Activated T-cell treated with anti-CD3 and anti-CD28 coated beads, Interleukin-2, amount 50 U/mL, for 24 hours (primary cell): Measurements from ENCODE around the gene HOXB5.

Source experiments
- DNase-seq: peaks from one replicate; pipeline ENCODE4 v3.0.0-alpha.2; 2020
- H3K27ac Mint-ChIP-seq: 2 replicates; pipeline ENCODE4 v1.8.0; 2020; ENCODE audit warnings: mild to moderate bottlenecking, mixed read lengths
- H3K27me3 Mint-ChIP-seq: 2 replicates; pipeline ENCODE4 v1.8.0; 2020; ENCODE audit warnings: mixed read lengths
- H3K36me3 Mint-ChIP-seq: 2 replicates; pipeline ENCODE4 v1.8.0; 2020; ENCODE audit warnings: low read depth, mixed read lengths
- H3K4me1 Mint-ChIP-seq: 2 replicates; pipeline ENCODE4 v1.8.0; 2020; ENCODE audit warnings: low read depth, mixed read lengths
- H3K4me3 Mint-ChIP-seq: 2 replicates; pipeline ENCODE4 v1.8.0; 2020; ENCODE audit warnings: mild to moderate bottlenecking, moderate library complexity, mixed read lengths
- H3K9me3 Mint-ChIP-seq: 2 replicates; pipeline ENCODE4 v1.8.0; 2020; ENCODE audit warnings: mixed read lengths

HOXB5 gene

DNA sequence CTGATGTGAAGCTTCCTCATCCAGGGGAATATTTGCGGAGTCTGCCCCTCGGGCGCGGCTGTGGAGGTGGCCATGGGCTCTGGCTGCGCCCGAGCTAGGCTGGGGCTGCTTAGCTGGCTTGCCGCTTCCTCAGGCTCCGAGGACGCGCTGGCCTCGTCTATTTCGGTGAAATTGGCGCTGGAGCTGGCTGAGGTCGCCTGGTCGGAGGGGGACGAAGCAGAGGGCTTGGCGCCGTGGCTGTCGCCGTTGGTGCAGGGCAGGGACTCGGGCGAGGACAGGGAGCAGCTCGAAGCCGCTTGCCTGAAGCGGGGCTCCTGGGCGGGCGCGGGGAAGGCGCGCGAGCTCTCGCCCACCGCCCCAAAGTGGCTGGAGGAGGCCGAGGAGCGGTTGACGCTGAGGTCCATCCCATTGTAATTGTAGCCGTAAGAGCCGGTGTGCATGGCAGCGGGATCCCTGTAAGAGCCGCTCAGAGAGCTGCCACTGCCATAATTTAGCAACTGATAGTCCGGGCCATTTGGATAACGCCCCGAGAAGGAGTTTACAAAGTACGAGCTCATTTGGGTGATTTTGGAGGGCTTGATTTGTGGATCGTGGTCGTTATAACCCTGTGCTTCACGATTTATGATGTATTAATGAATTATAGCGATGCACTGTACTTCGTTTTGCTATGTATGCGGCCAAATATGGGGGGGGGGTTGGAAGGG is at the start of gene HOXB5:
Gene HOXB5, minus strand, starts transcription at position 654 of the 704 bp plus-strand sequence. Its CDS starts 97 bp downstream, at position 557.
- H3K27ac Mint-ChIP-seq = no peak within 1 kb of the TSS
- H3K36me3 Mint-ChIP-seq = no peaks in the 10 kb centered on the region
- peaks cover 52% of the 10 kb centered on the region for H3K4me1 Mint-ChIP-seq
- H3K4me3 Mint-ChIP-seq = peak within 1 kb of the TSS; percentile 77
- DNase-seq = peak; percentile 55
- peaks cover 98% of the 10 kb centered on the region for H3K27me3 Mint-ChIP-seq
- H3K9me3 Mint-ChIP-seq = no peaks in the 10 kb centered on the region

DNA sequence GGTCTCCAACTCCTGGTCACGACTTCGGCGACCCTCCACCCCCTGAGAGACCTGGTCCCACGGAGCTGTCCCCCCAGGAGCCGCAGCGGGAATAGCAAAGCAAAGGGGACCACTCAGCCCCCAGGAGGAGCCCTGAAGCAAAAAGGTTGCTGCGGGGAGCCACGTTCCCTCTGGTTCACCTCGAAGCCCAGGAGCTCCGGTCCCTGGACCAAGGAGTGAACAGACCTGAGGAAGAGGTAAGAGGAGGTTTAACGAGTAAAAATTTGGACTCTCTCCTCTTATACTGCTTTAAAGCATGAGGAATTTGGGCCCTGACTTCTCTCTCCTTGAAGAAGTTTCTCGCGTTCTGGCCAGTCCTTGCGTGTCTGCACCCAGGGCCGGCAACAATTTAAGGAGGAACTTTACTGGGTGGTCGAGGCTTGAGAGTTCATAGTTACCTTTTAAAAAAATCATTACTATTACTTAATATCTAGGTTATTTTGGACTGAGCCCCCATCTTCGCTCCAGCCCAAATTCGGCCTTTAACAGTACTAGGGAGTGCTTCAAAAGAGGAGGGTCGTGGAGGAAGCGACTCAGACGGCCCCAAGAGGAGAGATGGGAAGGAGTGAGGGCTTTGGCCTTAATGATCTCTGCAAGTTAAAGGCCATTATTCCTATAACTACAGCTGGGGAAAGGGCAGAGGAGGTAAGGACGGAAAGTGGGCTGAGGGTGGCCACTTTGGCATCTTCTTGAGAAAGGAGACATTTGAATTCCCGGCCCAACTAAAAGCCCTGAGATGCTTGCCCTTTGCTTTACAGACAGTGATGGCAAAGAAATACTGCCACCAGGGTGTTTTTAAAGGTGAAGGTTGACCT is 49.5 kb upstream of the HOXB5 start:
- H3K27me3 Mint-ChIP-seq = peaks cover 95% of the 10 kb centered on the region
- H3K27ac Mint-ChIP-seq = no peak overlapping the region
- H3K4me3 Mint-ChIP-seq = no peak overlapping the region

DNA sequence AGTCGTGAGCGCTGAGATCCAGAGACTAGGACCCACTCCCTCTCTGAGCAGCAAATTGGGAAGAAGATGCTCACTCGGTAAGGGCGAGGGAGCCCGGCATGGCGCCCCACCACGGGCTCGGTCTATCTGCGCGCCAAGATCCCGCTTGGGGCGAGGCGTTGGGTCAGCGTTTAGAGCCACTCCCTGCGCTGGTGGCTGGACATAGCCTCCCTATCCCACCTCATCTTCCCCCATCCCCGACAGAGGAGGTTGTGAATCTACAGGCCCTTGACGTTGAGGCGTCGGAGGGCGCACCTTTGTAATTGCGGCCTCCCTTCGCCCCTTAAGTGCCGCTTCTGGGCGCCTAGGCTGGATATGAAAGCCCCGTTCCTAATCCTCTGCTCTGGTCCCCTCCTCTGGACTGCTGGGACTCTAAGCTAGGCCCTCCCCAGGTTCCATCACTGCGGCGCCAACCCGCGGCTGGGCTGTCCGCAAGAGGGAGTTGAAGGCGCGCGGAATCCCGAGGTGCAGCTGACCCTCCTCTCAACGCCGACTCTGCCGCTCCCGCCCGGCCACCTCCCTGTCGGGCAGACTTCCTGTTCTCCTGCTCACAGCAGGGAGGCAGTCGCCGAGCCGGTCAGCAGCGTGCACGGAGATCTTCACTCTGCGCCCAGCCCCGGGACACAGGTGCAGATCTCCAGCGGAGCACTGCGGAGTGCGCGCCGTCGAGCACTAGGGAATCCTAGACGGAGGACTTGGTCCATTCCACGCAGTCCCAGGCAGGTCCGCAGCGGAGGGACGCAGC is 48.7 kb upstream of the HOXB5 start:
- Mint-ChIP-seq H3K9me3 (no peaks in the 10 kb centered on the region), H3K36me3 (no peaks in the 10 kb centered on the region), H3K4me3 (no peak overlapping the region), H3K27me3 (peaks cover 96% of the 10 kb centered on the region), H3K27ac (no peak overlapping the region), H3K4me1 (peaks cover 13% of the 10 kb centered on the region)
- no peak for DNase-seq

More for the DNA sequence above, 49.5 kb upstream of the HOXB5 start:
- no peaks in the 10 kb centered on the region for H3K36me3 Mint-ChIP-seq
- no peaks in the 10 kb centered on the region for H3K9me3 Mint-ChIP-seq
- no peak for DNase-seq
- peaks cover 19% of the 10 kb centered on the region for H3K4me1 Mint-ChIP-seq

DNA sequence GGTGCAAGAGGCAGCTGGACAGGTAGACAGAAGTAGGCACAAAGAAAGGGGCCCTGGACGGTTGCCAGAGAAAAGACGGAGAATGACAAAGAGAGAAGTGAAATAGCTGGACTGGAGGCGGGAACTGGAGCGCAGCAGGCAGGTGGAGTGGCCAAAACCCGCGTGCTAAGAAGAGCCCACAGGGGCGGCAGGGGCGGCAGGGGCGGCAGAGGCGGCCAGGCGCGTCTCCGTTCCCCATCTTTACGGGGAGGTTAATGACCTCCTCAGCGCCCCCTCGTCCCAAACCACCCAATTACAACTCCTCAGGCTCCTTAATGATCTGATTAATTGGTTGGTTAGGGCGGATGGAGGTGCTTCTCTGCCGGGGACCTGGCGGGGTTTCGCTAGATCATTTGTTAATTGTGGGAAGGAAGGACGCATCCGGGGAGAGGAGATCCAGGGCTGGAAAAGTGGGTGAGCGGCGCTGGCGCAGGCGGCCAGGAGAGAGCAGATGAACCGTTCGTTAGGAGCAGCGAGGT is 48.0 kb upstream of the HOXB5 start:
- no peak for DNase-seq
- no peaks in the 10 kb centered on the region for H3K36me3 Mint-ChIP-seq
- no peak overlapping the region for H3K27ac Mint-ChIP-seq
- no peaks in the 10 kb centered on the region for H3K9me3 Mint-ChIP-seq
- H3K4me1 Mint-ChIP-seq = peaks cover 13% of the 10 kb centered on the region
- H3K27me3 Mint-ChIP-seq = peaks cover 98% of the 10 kb centered on the region
- no peak overlapping the region for H3K4me3 Mint-ChIP-seq

DNA sequence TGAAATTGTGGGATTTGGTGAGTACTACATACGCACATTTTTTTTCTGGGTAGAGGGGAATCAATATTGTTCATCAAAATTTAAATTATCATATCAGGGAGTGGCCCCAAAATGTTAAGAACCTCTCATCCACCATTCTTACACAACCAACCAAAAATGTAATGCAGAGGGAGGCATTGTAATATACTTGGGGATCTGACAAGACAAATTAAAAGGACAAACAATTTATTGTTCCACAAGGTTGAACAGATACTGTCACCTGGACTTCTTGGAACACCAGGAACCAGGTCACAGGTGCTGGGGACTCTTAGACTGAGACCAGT is 47.2 kb upstream of the HOXB5 start:
- Mint-ChIP-seq H3K27ac (no peak overlapping the region), H3K27me3 (peaks cover 98% of the 10 kb centered on the region), H3K9me3 (no peaks in the 10 kb centered on the region), H3K36me3 (no peaks in the 10 kb centered on the region), H3K4me3 (no peak overlapping the region), H3K4me1 (peaks cover 15% of the 10 kb centered on the region)
- DNase-seq = no peak

DNA sequence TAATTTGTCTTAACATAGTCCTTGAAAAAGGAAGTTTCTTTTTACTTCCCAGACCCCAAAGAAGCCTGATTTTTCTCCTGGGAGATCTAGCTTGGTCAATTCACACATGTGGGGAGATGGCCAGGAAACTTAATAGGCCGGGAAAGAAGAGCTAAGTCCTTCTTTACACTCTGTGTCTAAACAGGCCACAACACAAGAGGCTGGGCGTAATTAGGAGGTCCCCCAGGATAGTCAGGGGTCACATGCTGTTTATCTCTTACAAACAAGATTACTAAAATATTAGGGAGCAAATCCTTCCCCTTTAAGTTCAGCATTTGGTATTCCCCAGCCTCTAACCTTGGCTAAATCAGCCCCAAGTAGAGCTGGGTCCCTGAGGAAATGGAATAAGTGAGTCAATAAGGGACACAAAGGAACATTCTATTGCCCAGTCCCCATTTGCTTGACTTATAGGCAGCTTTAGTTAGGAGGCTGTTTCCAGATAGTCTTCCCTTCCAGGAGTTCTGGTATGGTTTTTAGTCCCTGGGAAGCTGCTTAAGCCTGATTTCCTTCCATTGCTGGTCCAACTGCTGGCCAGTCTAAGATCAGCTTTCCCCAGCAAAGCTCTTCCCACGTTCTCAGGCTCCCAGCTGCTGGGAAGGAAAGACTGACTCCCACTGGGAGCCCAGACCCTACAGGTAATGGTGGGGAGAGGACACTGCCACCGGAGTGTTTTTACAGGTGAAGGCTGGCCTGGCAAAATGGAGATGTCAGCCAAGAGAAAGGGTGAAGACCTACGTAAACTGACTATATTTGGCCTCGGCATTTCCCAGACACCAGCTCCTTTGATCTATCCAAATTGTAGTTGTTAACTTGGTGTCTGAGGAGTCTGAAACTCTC is 46.6 kb upstream of the HOXB5 start:
- Mint-ChIP-seq H3K4me3 (no peak overlapping the region), H3K27ac (no peak overlapping the region), H3K4me1 (peaks cover 15% of the 10 kb centered on the region), H3K27me3 (peaks cover 98% of the 10 kb centered on the region), H3K36me3 (no peaks in the 10 kb centered on the region), H3K9me3 (no peaks in the 10 kb centered on the region)
- DNase-seq = no peak

DNA sequence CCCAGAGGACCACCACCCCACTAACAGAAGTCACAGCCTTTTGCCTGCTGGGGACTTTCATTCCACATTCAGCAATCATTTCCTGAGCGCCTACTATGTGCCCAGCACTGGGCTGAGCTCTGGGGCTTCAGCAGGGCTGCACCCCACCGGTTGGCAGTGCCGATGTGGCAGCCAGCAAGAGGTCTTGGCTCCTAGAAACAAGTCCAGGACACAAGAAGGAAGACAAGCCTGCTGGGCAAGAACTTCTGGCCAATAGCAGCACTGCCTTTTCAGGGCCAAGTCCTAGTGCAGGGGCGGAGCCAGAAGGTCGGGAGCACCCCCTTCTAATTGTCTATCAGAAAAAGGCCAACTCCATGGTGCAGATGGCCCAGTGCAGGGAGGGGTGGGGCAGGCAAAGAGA is 45.6 kb upstream of the HOXB5 start:
- H3K27me3 Mint-ChIP-seq = peaks cover 98% of the 10 kb centered on the region
- H3K9me3 Mint-ChIP-seq = no peaks in the 10 kb centered on the region
- H3K4me3 Mint-ChIP-seq = no peak overlapping the region
- no peak for DNase-seq
- H3K4me1 Mint-ChIP-seq = peaks cover 19% of the 10 kb centered on the region
- H3K27ac Mint-ChIP-seq = no peak overlapping the region
- no peaks in the 10 kb centered on the region for H3K36me3 Mint-ChIP-seq

DNA sequence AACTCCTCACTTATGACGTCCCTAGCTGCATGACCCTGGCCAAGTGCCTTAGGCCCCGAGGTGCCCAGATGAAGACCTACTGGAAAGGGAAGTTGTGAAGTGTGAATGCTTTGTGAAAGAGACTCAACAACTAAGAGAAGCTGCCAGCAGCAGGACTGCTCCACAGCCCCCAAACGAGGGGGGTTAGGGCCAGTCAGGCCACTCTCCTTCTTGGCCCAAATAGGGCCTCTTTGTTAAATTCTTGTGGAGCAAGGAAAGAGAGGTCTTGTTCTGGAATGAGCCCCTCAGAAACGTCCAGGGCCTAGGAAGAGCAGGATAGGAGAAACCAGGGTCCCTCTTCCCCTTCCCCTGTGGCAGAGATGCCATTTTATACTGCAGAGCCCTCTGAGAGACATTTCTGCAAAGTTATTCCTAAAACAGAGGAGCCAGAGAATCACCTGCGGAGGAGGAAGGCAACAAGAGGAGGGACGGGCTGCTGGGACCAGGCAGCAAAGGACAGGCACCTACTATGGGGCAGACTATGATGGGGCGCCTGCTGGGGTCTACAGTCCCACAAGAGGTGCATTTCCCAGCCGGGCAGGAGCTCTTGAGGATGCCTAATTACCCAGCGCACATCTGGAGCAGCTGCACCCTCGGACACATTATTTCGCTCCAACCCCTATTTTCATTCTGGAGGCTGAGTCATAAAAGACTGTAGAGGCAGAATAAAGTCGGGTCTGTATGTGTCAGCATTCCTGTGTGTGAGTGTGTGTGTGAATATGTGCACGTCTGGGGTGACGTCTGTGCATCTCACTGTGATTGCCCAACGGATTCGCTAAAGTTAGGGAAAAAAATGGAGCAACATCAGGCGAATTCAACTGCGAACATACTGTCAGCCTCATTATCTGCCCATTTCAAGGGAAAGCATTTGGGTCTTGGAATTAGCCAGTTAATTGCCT is 44.0 kb upstream of the HOXB5 start:
- Mint-ChIP-seq H3K4me1 (peaks cover 25% of the 10 kb centered on the region), H3K9me3 (no peaks in the 10 kb centered on the region), H3K27me3 (peaks cover 96% of the 10 kb centered on the region), H3K27ac (no peak overlapping the region), H3K36me3 (no peaks in the 10 kb centered on the region), H3K4me3 (no peak overlapping the region)
- no peak for DNase-seq

DNA sequence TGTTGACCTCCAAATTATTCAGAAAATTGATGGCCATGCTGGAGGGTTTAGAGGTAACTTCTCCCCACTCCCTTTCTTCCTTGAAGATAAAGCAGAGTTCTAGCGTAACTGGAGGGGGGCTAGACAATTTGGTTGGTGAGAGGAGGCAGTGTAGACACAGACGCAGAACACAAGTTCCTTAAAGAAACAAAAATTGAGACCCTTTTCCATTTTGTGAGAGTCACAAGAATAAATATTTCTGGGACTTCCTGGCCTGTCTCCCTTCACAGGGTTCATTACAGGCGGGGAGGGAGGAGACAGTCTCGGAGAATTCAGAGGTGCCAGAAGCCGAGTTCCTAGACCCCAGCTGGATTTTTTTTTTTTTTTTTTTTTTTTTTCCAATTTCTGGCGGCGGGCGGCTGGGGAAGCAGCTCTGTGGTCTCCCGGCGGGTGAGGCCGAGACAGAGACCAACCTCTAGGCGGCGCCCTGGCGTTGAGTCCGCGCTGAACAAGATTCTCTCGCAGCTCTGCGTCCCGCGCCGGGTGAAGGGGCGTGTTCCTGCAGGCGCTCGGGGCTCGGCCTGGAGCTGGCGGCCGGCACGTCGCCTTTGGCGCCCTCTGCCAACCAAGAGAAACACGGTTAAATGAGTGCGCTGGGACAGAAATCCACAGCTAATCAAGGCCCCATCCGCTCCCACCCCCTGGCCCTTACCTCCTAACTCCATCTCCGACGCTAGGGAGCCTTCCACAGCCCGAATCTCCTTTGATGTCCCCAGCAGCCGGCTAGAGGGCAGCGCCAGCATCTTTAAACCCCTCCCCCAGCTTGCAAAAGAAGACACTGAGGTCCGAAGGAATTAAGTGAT is 42.8 kb upstream of the HOXB5 start:
- Mint-ChIP-seq H3K4me3 (peak overlapping the region; percentile 31), H3K4me1 (peaks cover 18% of the 10 kb centered on the region), H3K36me3 (no peaks in the 10 kb centered on the region), H3K9me3 (no peaks in the 10 kb centered on the region), H3K27ac (no peak overlapping the region), H3K27me3 (peaks cover 96% of the 10 kb centered on the region)
- DNase-seq = peak; percentile 85

DNA sequence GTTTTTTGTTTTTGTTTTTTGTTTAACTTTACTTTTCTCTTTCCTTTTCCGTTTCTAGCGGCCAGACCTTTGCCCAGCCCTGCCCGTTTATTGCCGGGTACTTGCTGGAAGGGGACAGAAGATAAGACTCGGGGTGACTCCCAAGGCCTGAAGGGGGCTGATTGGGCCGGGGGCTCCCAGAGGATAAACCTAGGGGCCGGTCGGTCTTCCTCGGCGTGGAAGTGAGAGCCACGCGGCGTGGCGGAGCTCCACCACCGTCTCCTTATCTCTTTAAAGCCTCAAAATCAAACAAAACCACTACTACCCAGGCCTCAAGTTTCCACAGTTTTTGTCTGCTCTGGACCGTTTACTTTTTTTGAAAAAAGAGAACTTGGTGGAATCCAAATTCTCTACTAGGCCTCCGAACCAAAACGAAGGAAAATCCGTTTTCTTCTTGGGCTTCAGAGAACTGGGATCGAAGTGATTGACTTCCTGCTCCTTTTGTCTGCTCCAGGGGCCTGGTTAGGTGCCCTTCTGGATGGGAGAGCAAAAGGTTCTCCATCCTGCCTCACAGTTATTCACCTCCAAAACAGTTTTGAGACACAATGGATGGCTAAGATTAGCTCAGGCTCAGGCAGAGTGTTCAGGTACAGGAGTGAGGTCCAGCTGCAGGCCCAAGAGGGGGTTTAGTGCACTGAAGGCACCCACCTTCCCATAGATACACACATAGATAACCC is 41.1 kb upstream of the HOXB5 start:
- Mint-ChIP-seq H3K27me3 (peaks cover 98% of the 10 kb centered on the region), H3K4me1 (peaks cover 16% of the 10 kb centered on the region), H3K4me3 (peak overlapping the region; percentile 71), H3K36me3 (no peaks in the 10 kb centered on the region), H3K9me3 (no peaks in the 10 kb centered on the region), H3K27ac (no peak overlapping the region)
- no peak for DNase-seq

DNA sequence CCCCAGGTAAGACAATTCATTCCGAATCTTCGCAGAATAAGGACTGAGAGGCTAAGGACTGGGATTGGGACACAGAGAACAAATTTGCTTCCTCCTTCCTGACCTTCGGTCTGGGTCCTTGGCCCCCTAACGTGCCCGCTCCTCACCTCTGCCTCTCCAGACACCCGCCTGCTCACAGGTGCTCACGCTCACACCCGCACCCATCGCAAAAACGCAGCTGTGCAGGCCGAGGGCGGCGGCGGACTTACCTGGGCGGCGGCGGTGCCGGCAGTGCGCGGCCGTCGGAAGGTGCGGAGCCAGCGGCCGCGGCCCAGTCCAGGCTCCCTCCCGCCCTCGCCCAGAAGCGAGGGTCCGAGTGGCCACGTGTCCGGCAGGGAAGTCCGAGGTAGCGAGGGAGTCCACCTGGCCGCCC is 39.7 kb upstream of the HOXB5 start:
- peak overlapping the region; percentile 71 for H3K4me3 Mint-ChIP-seq
- DNase-seq = peak; percentile 29
- H3K36me3 Mint-ChIP-seq = no peaks in the 10 kb centered on the region
- no peak overlapping the region for H3K27ac Mint-ChIP-seq
- no peaks in the 10 kb centered on the region for H3K9me3 Mint-ChIP-seq
- peaks cover 98% of the 10 kb centered on the region for H3K27me3 Mint-ChIP-seq
- H3K4me1 Mint-ChIP-seq = peaks cover 16% of the 10 kb centered on the region
